ENCODE results near the gene SRRM3.
"Not testable (repeated sequence)": the region's sequence is repeated elsewhere in the genome, so short reads cannot be mapped to it uniquely, and the experiment has no call there.

The SRRM3 gene

GRCh38 chr7:76217942-76218566, 16.4 kb downstream of the SRRM3 start:
- no peak overlapping the region for H3K27ac ChIP-seq (ENCODE audit: low read depth, low read length)

GRCh38 chr7:76220185-76221057, 18.7 kb downstream of the SRRM3 start:
- H3K36me3 ChIP-seq (ENCODE audit: control insufficient read depth, insufficient read depth, low read length): no peaks in the 10 kb centered on the region
- peaks cover 50% of the 10 kb centered on the region for H3K4me1 ChIP-seq (ENCODE audit: control insufficient read depth, insufficient read depth, low read length)
- no peaks in the 10 kb centered on the region for H3K9me3 ChIP-seq (ENCODE audit: control insufficient read depth, insufficient read depth, low read depth, low read length)
- no peaks in the 10 kb centered on the region for H3K27me3 ChIP-seq (ENCODE audit: control insufficient read depth, insufficient read depth, low read length)
- no peak overlapping the region for H3K9ac ChIP-seq (ENCODE audit: low read length)
- H3K4me3 ChIP-seq (ENCODE audit: low read depth, low read length): peak overlapping the region; percentile 16; the same call in 1 of the 2 replicates
- no peak overlapping the region for H3K27ac ChIP-seq (ENCODE audit: low read depth, low read length)

More at GRCh38 chr7:76217942-76218566, 16.4 kb downstream of the SRRM3 start:
- H3K4me1 ChIP-seq (ENCODE audit: control insufficient read depth, insufficient read depth, low read length): peaks cover 34% of the 10 kb centered on the region
- no peaks in the 10 kb centered on the region for H3K36me3 ChIP-seq (ENCODE audit: control insufficient read depth, insufficient read depth, low read length)
- H3K9ac ChIP-seq (ENCODE audit: low read length): no peak overlapping the region
- no peak overlapping the region; the same call in 1 of the 2 replicates for H3K4me3 ChIP-seq (ENCODE audit: low read depth, low read length)
- H3K9me3 ChIP-seq (ENCODE audit: control insufficient read depth, insufficient read depth, low read depth, low read length): no peaks in the 10 kb centered on the region
- H3K27me3 ChIP-seq (ENCODE audit: control insufficient read depth, insufficient read depth, low read length): no peaks in the 10 kb centered on the region

- Histone ChIP-seq H3K9me3 (ENCODE audit: control insufficient read depth, insufficient read depth, low read depth, low read length) (no peaks in the 10 kb centered on the region), H3K4me1 (ENCODE audit: control insufficient read depth, insufficient read depth, low read length) (peaks cover 45% of the 10 kb centered on the region), H3K36me3 (ENCODE audit: control insufficient read depth, insufficient read depth, low read length) (no peaks in the 10 kb centered on the region), H3K9ac (ENCODE audit: low read length) (no peak overlapping the region), H3K27me3 (ENCODE audit: control insufficient read depth, insufficient read depth, low read length) (no peaks in the 10 kb centered on the region), H3K4me3 (ENCODE audit: low read depth, low read length) (no peak overlapping the region), H3K27ac (ENCODE audit: low read depth, low read length) (no peak overlapping the region)
Observed at GRCh38 chr7:76222333-76222732, 20.6 kb downstream of the SRRM3 start.

GRCh38 chr7:76222839-76223238, 21.1 kb downstream of the SRRM3 start:
- Histone ChIP-seq H3K27ac (ENCODE audit: low read depth, low read length) (no peak overlapping the region), H3K27me3 (ENCODE audit: control insufficient read depth, insufficient read depth, low read length) (no peaks in the 10 kb centered on the region), H3K4me1 (ENCODE audit: control insufficient read depth, insufficient read depth, low read length) (peaks cover 39% of the 10 kb centered on the region), H3K4me3 (ENCODE audit: low read depth, low read length) (no peak overlapping the region), H3K9ac (ENCODE audit: low read length) (no peak overlapping the region), H3K36me3 (ENCODE audit: control insufficient read depth, insufficient read depth, low read length) (no peaks in the 10 kb centered on the region), H3K9me3 (ENCODE audit: control insufficient read depth, insufficient read depth, low read depth, low read length) (no peaks in the 10 kb centered on the region)

- Histone ChIP-seq H3K4me3 (ENCODE audit: low read depth, low read length) (no peak overlapping the region), H3K27ac (ENCODE audit: low read depth, low read length) (no peak overlapping the region), H3K9me3 (ENCODE audit: control insufficient read depth, insufficient read depth, low read depth, low read length) (no peaks in the 10 kb centered on the region), H3K9ac (ENCODE audit: low read length) (no peak overlapping the region), H3K36me3 (ENCODE audit: control insufficient read depth, insufficient read depth, low read length) (no peaks in the 10 kb centered on the region), H3K4me1 (ENCODE audit: control insufficient read depth, insufficient read depth, low read length) (peaks cover 34% of the 10 kb centered on the region), H3K27me3 (ENCODE audit: control insufficient read depth, insufficient read depth, low read length) (no peaks in the 10 kb centered on the region)
Observed at GRCh38 chr7:76223286-76223972, 21.7 kb downstream of the SRRM3 start.

- no peak overlapping the region for H3K9ac ChIP-seq (ENCODE audit: low read length)
- no peaks in the 10 kb centered on the region for H3K36me3 ChIP-seq (ENCODE audit: control insufficient read depth, insufficient read depth, low read length)
- H3K9me3 ChIP-seq (ENCODE audit: control insufficient read depth, insufficient read depth, low read depth, low read length): no peaks in the 10 kb centered on the region
- peaks cover 33% of the 10 kb centered on the region for H3K4me1 ChIP-seq (ENCODE audit: control insufficient read depth, insufficient read depth, low read length)
- H3K4me3 ChIP-seq (ENCODE audit: low read depth, low read length): no peak overlapping the region
- H3K27me3 ChIP-seq (ENCODE audit: control insufficient read depth, insufficient read depth, low read length): no peaks in the 10 kb centered on the region
- no peak overlapping the region for H3K27ac ChIP-seq (ENCODE audit: low read depth, low read length)
Observed at GRCh38 chr7:76224695-76225094, 23.0 kb downstream of the SRRM3 start.

DNA sequence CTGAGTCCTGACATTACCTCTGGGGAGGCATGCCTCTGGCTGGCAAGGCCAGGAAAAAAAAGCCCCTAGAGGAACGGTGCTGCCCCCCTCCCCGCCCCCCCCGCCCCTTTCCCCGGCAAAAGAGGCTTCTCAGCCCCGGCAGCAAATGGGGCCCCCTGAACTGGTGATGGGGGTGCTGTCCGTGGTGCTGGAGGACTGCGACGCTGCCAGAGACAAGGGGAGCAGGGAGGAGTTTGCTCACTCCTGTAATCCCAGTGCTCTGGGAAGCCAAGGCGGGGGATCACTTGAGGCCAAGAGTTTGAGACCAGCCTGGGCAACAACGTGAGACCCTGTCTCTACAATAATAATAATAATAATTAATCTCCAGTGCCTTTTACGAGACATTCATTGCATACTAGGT, 23.7 kb downstream of the SRRM3 start:
- Histone ChIP-seq H3K36me3 (ENCODE audit: control insufficient read depth, insufficient read depth, low read length) (no peaks in the 10 kb centered on the region), H3K27me3 (ENCODE audit: control insufficient read depth, insufficient read depth, low read length) (no peaks in the 10 kb centered on the region), H3K9me3 (ENCODE audit: control insufficient read depth, insufficient read depth, low read depth, low read length) (no peaks in the 10 kb centered on the region), H3K27ac (ENCODE audit: low read depth, low read length) (no peak overlapping the region), H3K4me1 (ENCODE audit: control insufficient read depth, insufficient read depth, low read length) (peaks cover 26% of the 10 kb centered on the region), H3K4me3 (ENCODE audit: low read depth, low read length) (no peak overlapping the region), H3K9ac (ENCODE audit: low read length) (no peak overlapping the region)

DNA sequence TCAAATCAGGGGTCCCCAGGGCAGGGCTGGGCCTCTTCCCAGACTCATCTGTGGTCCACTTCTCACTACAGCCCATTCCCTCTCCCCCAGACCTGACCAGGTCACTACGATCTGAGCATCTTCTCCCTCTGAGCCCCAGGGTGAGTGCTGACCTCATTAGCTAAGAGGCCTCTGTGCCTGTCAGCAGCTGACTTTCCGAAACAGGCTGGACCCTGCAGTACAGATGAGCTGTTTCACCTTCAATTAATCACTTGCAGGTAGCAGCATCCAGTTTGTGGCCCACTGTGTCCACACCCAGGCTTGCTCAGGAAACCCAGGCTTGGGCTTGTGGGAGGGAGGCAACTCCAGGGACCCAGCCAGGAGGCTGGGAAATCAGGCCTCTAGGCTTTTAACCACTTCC, 24.3 kb downstream of the SRRM3 start:
- H3K4me3 ChIP-seq (ENCODE audit: low read depth, low read length): no peak overlapping the region
- no peaks in the 10 kb centered on the region for H3K36me3 ChIP-seq (ENCODE audit: control insufficient read depth, insufficient read depth, low read length)
- H3K27ac ChIP-seq (ENCODE audit: low read depth, low read length): no peak overlapping the region
- H3K9me3 ChIP-seq (ENCODE audit: control insufficient read depth, insufficient read depth, low read depth, low read length): no peaks in the 10 kb centered on the region
- no peak overlapping the region for H3K9ac ChIP-seq (ENCODE audit: low read length)
- peaks cover 22% of the 10 kb centered on the region for H3K4me1 ChIP-seq (ENCODE audit: control insufficient read depth, insufficient read depth, low read length)
- no peaks in the 10 kb centered on the region for H3K27me3 ChIP-seq (ENCODE audit: control insufficient read depth, insufficient read depth, low read length)

DNA sequence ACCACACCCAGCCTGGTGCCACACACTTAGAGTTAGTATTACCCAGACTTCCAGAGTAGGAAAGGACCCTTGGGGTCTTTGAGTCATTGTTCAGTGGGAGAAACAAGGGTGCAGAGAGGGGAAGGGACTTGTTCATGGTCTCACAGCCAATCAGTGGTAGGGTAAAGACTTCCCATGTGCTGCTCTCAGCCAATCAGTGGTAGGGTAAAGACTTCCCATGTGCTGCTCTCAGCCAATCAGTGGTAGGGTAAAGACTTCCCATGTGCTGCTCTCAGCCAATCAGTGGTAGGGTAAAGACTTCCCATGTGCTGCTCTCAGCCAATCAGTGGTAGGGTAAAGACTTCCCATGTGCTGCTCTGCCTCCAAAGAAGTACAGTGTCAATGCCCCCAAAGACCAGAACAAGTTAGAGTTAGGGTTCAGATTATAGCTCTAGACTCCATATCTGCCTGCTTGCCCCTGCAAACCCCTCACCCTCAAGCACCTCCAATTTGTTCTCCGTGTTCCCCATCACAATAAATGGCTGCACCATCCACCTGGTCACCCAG, 25.3 kb downstream of the SRRM3 start:
- H3K4me1 ChIP-seq (ENCODE audit: control insufficient read depth, insufficient read depth, low read length): peaks cover 30% of the 10 kb centered on the region
- H3K36me3 ChIP-seq (ENCODE audit: control insufficient read depth, insufficient read depth, low read length); H3K9ac ChIP-seq (ENCODE audit: low read length); H3K9me3 ChIP-seq (ENCODE audit: control insufficient read depth, insufficient read depth, low read depth, low read length); H3K4me3 ChIP-seq (ENCODE audit: low read depth, low read length); H3K27me3 ChIP-seq (ENCODE audit: control insufficient read depth, insufficient read depth, low read length); H3K27ac ChIP-seq (ENCODE audit: low read depth, low read length): not testable (repeated sequence)

GRCh38 chr7:76230214-76230613, 28.5 kb downstream of the SRRM3 start:
- Histone ChIP-seq H3K9ac (ENCODE audit: low read length) (no peak overlapping the region), H3K9me3 (ENCODE audit: control insufficient read depth, insufficient read depth, low read depth, low read length) (no peaks in the 10 kb centered on the region), H3K27me3 (ENCODE audit: control insufficient read depth, insufficient read depth, low read length) (peaks cover 5% of the 10 kb centered on the region; the same call in 1 of the 2 replicates), H3K27ac (ENCODE audit: low read depth, low read length) (no peak overlapping the region), H3K4me3 (ENCODE audit: low read depth, low read length) (no peak overlapping the region), H3K4me1 (ENCODE audit: control insufficient read depth, insufficient read depth, low read length) (peaks cover 28% of the 10 kb centered on the region), H3K36me3 (ENCODE audit: control insufficient read depth, insufficient read depth, low read length) (no peaks in the 10 kb centered on the region)
